Tibial nerve (tissue), 4 donors: ENCODE results near the gene LDAH. TPM values are rescaled to one million over a fixed set of nuclear protein-coding genes. Genes with fewer than 3 reads are reported as not detected.

Source experiments
- DNase-seq, 2 donors: peaks; one replicate each; pipeline ENCODE4 v3.0.0-alpha.2; 2019; ENCODE audit warnings: low spot score in 2 of 2
- H3K27ac ChIP-seq, 4 donors: fragments of 200-600 bp; sonication (generic) in 3 of 4; one replicate each; pipeline ENCODE4 v1.5.1; 2017 to 2019; ENCODE audit warnings: mild to moderate bottlenecking in 1 of 4
- H3K27me3 ChIP-seq, 2 donors: fragments of 200-600 bp; sonication (generic) in 1 of 2; one replicate each; pipeline versions ENCODE4 v1.5.1 to v1.6.0; 2017 to 2019
- H3K36me3 ChIP-seq, 3 donors: fragments of 200-600 bp; sonication (generic); one replicate each; pipeline ENCODE4 v1.5.1; 2018 to 2019
- H3K4me1 ChIP-seq, 4 donors: fragments of 200-600 bp; sonication (generic) in 3 of 4; one replicate each; pipeline ENCODE4 v1.5.1; 2017 to 2019
- H3K4me3 ChIP-seq, 4 donors: fragments of 200-600 bp; sonication (generic) in 3 of 4; one replicate each; pipeline ENCODE4 v1.5.1; 2017 to 2019; ENCODE audit warnings: mild to moderate bottlenecking in 1 of 4, moderate library complexity in 1 of 4
- H3K9me3 ChIP-seq, 4 donors: fragments of 200-600 bp; sonication (generic) in 3 of 4; one replicate each; pipeline ENCODE4 v1.5.1; 2017 to 2019
- CTCF ChIP-seq, 5 experiments: fragments of 200-600 bp in 3 of 5; fragments of 450-650 bp in 2 of 5; sonication (generic) in 3 of 5; IDR thresholded peaks; one replicate each; pipeline ENCODE4 v1.5.1; 2016 to 2019; ENCODE audit warnings: antibody characterized with exemption in 5 of 5, mild to moderate bottlenecking in 3 of 5, moderate library complexity in 2 of 5
- EP300 ChIP-seq, 2 donors: sonication (generic); formaldehyde crosslinking; IDR thresholded peaks; one replicate each; pipeline ENCODE4 v1.6.1; 2017; ENCODE audit warnings: antibody characterized with exemption in 2 of 2, mild to moderate bottlenecking in 1 of 2
- POLR2A ChIP-seq, 2 donors: fragments of 450-650 bp; IDR thresholded peaks; one replicate each; pipeline ENCODE4 v1.6.1; 2017; ENCODE audit warnings: antibody characterized with exemption in 2 of 2, mild to moderate bottlenecking in 2 of 2, moderate library complexity in 2 of 2
- WGBS, 2 donors: methylation state at CpG; one replicate each; pipeline ENCODE4 v1.1.5; 2018; 5-methylcytosine and 5-hydroxymethylcytosine counted together
- total RNA-seq, 4 donors: library from RNA; depleted of rRNA; stranded (reverse); fragments of >200 nt; gene quantifications; one replicate each; pipeline ENCODE4 v1.1.0, GENCODE V29; 2016

LDAH gene
- total RNA-seq, 4 donors from 2014 or later, result 13.4 to 27.1 (median 15.7) TPM

GRCh38 chr2:20832606-20833005, 9.7 kb upstream of the LDAH start:
- no peak for DNase-seq
- no peaks in the 10 kb centered on the region for H3K36me3 ChIP-seq
- no peaks in the 10 kb centered on the region for H3K4me1 ChIP-seq
- TF ChIP-seq CTCF (IDR thresholded peaks at IDR 0.05) (no peak), POLR2A (IDR thresholded peaks at IDR 0.05) (no peak), EP300 (IDR thresholded peaks at IDR 0.05) (no peak)
- H3K27me3 ChIP-seq, result peaks cover 0 to 6% of the 10 kb centered on the region in 2 donors
- H3K27ac ChIP-seq, result no peak overlapping the region
- no peaks in the 10 kb centered on the region for H3K9me3 ChIP-seq
- H3K4me3 ChIP-seq, result no peak overlapping the region

- H3K4me3 ChIP-seq, result no peak overlapping the region
- H3K27ac ChIP-seq, result no peak overlapping the region
- no peaks in the 10 kb centered on the region for H3K36me3 ChIP-seq
- H3K4me1 ChIP-seq, result no peaks in the 10 kb centered on the region
- 25 to 29% methylated on average over 1 of the region's 1 CpG for WGBS, 2 donors
- DNase-seq, result no peak
- TF ChIP-seq POLR2A (IDR thresholded peaks at IDR 0.05), result no peak
- peaks cover 0 to 6% of the 10 kb centered on the region in 2 donors for H3K27me3 ChIP-seq
- H3K9me3 ChIP-seq, result no peaks in the 10 kb centered on the region
These were observed 7.0 kb upstream of the LDAH start for GRCh38 chr2:20829861-20830260.

- TF ChIP-seq POLR2A (IDR thresholded peaks at IDR 0.05), result no peak
- no peak for TF ChIP-seq CTCF (IDR thresholded peaks at IDR 0.05)
- Histone ChIP-seq H3K27ac (no peak overlapping the region), H3K27me3 (no peaks in the 10 kb centered on the region), H3K4me1 (peaks cover 0 to 8% (median 3%) of the 10 kb centered on the region in 4 donors), H3K36me3 (no peaks in the 10 kb centered on the region), H3K9me3 (no peaks in the 10 kb centered on the region), H3K4me3 (no peak overlapping the region)
- 58 to 77% methylated on average over 5 of the region's 5 CpGs for WGBS, 2 donors
- DNase-seq, result no peak
These were observed 1.0 kb upstream of the LDAH start for GRCh38 chr2:20823917-20824316.

- H3K4me1 ChIP-seq, result peaks cover 0 to 8% (median 3%) of the 10 kb centered on the region in 4 donors
- H3K36me3 ChIP-seq, result no peaks in the 10 kb centered on the region
- 88 to 93% methylated on average over 2 of the region's 2 CpGs for WGBS, 2 donors
- H3K9me3 ChIP-seq, result no peaks in the 10 kb centered on the region
- DNase-seq, result no peak
- H3K27ac ChIP-seq, result no peak overlapping the region
- no peak overlapping the region for H3K4me3 ChIP-seq
- no peaks in the 10 kb centered on the region for H3K27me3 ChIP-seq
- TF ChIP-seq CTCF (IDR thresholded peaks at IDR 0.05) (no peak), POLR2A (IDR thresholded peaks at IDR 0.05) (no peak)
These were observed 4.1 kb downstream of the LDAH start for GRCh38 chr2:20818820-20819219.

GRCh38 chr2:20815216-20815615, 7.7 kb downstream of the LDAH start:
- Histone ChIP-seq H3K4me3 (no peak overlapping the region), H3K36me3 (no peaks in the 10 kb centered on the region), H3K27me3 (no peaks in the 10 kb centered on the region), H3K4me1 (no peaks in the 10 kb centered on the region), H3K9me3 (no peaks in the 10 kb centered on the region), H3K27ac (no peak overlapping the region)
- no peak for DNase-seq
- no peak for TF ChIP-seq EP300 (IDR thresholded peaks at IDR 0.05)
- TF ChIP-seq POLR2A (IDR thresholded peaks at IDR 0.05), result no peak
- TF ChIP-seq CTCF (IDR thresholded peaks at IDR 0.05), result no peak
- 96 to 97% methylated on average over 1 of the region's 1 CpG for WGBS, 2 donors

GRCh38 chr2:20812779-20813178, 10.1 kb downstream of the LDAH start:
- 96 to 98% methylated on average over 2 of the region's 2 CpGs for WGBS, 2 donors

More at GRCh38 chr2:20812779-20813178, 10.1 kb downstream of the LDAH start:
- DNase-seq, result no peak
- H3K27ac ChIP-seq, result no peak overlapping the region
- H3K9me3 ChIP-seq, result no peaks in the 10 kb centered on the region
- no peaks in the 10 kb centered on the region for H3K36me3 ChIP-seq
- H3K27me3 ChIP-seq, result no peaks in the 10 kb centered on the region
- TF ChIP-seq CTCF (IDR thresholded peaks at IDR 0.05) (no peak), EP300 (IDR thresholded peaks at IDR 0.05) (no peak), POLR2A (IDR thresholded peaks at IDR 0.05) (no peak)
- H3K4me3 ChIP-seq, result no peak overlapping the region
- no peaks in the 10 kb centered on the region for H3K4me1 ChIP-seq
